HAP-1 (cell line): ENCODE measurements around the gene AGO3.

Experiments
- DNase-seq, 2 experiments: peaks; one replicate each; pipeline ENCODE4 v3.0.0-alpha.2; 2016 to 2020; ENCODE audit warnings: low spot score in 2 of 2
- H3K27me3 ChIP-seq: fragments of 250-450 bp; sonication (Bioruptor Pico); 2 replicates; pipeline ENCODE4 v1.5.1; 2020; ENCODE audit warnings: low read depth, mild to moderate bottlenecking, moderate library complexity
- H3K36me3 ChIP-seq: fragments of 250-450 bp; sonication (Bioruptor Pico); replicated peaks from 2 replicates; pipeline ENCODE4 v1.5.1; 2020; ENCODE audit warnings: mild to moderate bottlenecking
- H3K4me1 ChIP-seq: fragments of 250-450 bp; sonication (Bioruptor Pico); 2 replicates; pipeline ENCODE4 v1.5.1; 2020; ENCODE audit warnings: mild to moderate bottlenecking
- H3K4me3 ChIP-seq: fragments of 250-450 bp; sonication (Bioruptor Pico); 2 replicates; pipeline ENCODE4 v1.5.1; 2020; ENCODE audit warnings: mild to moderate bottlenecking, moderate library complexity
- H3K9me3 ChIP-seq: fragments of 250-450 bp; sonication (Bioruptor Pico); 2 replicates; pipeline ENCODE4 v1.5.1; 2020; ENCODE audit warnings: mild to moderate bottlenecking, moderate library complexity
- in situ Hi-C: fragments of 300-500 bp; cut with MboI; formaldehyde crosslinking; loops from 3 replicates; pipeline ENCODE4 v1.14.3; 2020; ENCODE audit warnings: low sequenced_read_pairs, inconsistent platforms, mixed read lengths

AGO3 gene

GRCh38 chr1:35894183-35894582 is 36.7 kb upstream of the AGO3 start:
- Histone ChIP-seq H3K9me3 (no peaks in the 10 kb centered on the region), H3K27me3 (no peaks in the 10 kb centered on the region), H3K4me3 (no peak overlapping the region), H3K36me3 (peaks cover 80% of the 10 kb centered on the region), H3K4me1 (no peaks in the 10 kb centered on the region)
- in situ Hi-C loops, result no loop called here
- no peak for DNase-seq

- in situ Hi-C loops, result no loop called here
- H3K36me3 ChIP-seq, result peaks cover 83% of the 10 kb centered on the region
- no peak for DNase-seq
- no peak overlapping the region for H3K4me3 ChIP-seq
- H3K9me3 ChIP-seq, result no peaks in the 10 kb centered on the region
- no peaks in the 10 kb centered on the region for H3K4me1 ChIP-seq
- H3K27me3 ChIP-seq, result no peaks in the 10 kb centered on the region
These were observed 36.2 kb upstream of the AGO3 start for GRCh38 chr1:35894656-35895055.

GRCh38 chr1:35899941-35900340 is 31.0 kb upstream of the AGO3 start:
- Histone ChIP-seq H3K36me3 (peaks cover 54% of the 10 kb centered on the region), H3K4me3 (no peak overlapping the region), H3K4me1 (no peaks in the 10 kb centered on the region), H3K9me3 (no peaks in the 10 kb centered on the region), H3K27me3 (no peaks in the 10 kb centered on the region)
- in situ Hi-C loops, result no loop called here
- no peak for DNase-seq

- in situ Hi-C loops, result no loop called here
- Histone ChIP-seq H3K27me3 (no peaks in the 10 kb centered on the region), H3K36me3 (peaks cover 43% of the 10 kb centered on the region), H3K4me1 (no peaks in the 10 kb centered on the region), H3K9me3 (no peaks in the 10 kb centered on the region), H3K4me3 (no peak overlapping the region)
- no peak for DNase-seq
These were observed 29.7 kb upstream of the AGO3 start for GRCh38 chr1:35901235-35901634.

GRCh38 chr1:35902671-35903070 is 28.2 kb upstream of the AGO3 start:
- in situ Hi-C loops, result no loop called here
- peaks cover 42% of the 10 kb centered on the region for H3K36me3 ChIP-seq

GRCh38 chr1:35914717-35915116 is 16.2 kb upstream of the AGO3 start:
- H3K36me3 ChIP-seq, result peaks cover 69% of the 10 kb centered on the region

More at GRCh38 chr1:35902671-35903070, 28.2 kb upstream of the AGO3 start:
- Histone ChIP-seq H3K27me3 (no peaks in the 10 kb centered on the region), H3K9me3 (no peaks in the 10 kb centered on the region), H3K4me1 (no peaks in the 10 kb centered on the region), H3K4me3 (no peak overlapping the region)
- no peak for DNase-seq

GRCh38 chr1:35915693-35916092 is 15.2 kb upstream of the AGO3 start:
- in situ Hi-C loops, result no loop called here
- Histone ChIP-seq H3K27me3 (no peaks in the 10 kb centered on the region), H3K4me1 (peaks cover 18% of the 10 kb centered on the region), H3K9me3 (no peaks in the 10 kb centered on the region), H3K4me3 (no peak overlapping the region), H3K36me3 (peaks cover 64% of the 10 kb centered on the region)
- DNase-seq, result peak; percentile 64 to 92

More at GRCh38 chr1:35914717-35915116, 16.2 kb upstream of the AGO3 start:
- no peaks in the 10 kb centered on the region for H3K27me3 ChIP-seq
- peak; percentile 55 to 94 for DNase-seq
- no peaks in the 10 kb centered on the region for H3K9me3 ChIP-seq
- in situ Hi-C loops, result no loop called here
- peaks cover 18% of the 10 kb centered on the region for H3K4me1 ChIP-seq
- no peak overlapping the region for H3K4me3 ChIP-seq

- Histone ChIP-seq H3K9me3 (no peaks in the 10 kb centered on the region), H3K36me3 (peaks cover 24% of the 10 kb centered on the region), H3K4me3 (no peak overlapping the region), H3K27me3 (no peaks in the 10 kb centered on the region), H3K4me1 (no peaks in the 10 kb centered on the region)
- in situ Hi-C loops, result no loop called here
- DNase-seq, result no peak
These were observed 7.1 kb upstream of the AGO3 start for GRCh38 chr1:35923791-35924221.

GRCh38 chr1:35924838-35925237 is 6.1 kb upstream of the AGO3 start:
- Histone ChIP-seq H3K9me3 (no peaks in the 10 kb centered on the region), H3K36me3 (peaks cover 14% of the 10 kb centered on the region), H3K4me1 (no peaks in the 10 kb centered on the region), H3K27me3 (no peaks in the 10 kb centered on the region), H3K4me3 (no peak overlapping the region)
- DNase-seq, result no peak
- in situ Hi-C loops, result no loop called here

- H3K9me3 ChIP-seq, result no peaks in the 10 kb centered on the region
- no peak overlapping the region for H3K4me3 ChIP-seq
- in situ Hi-C loops, result no loop called here
- no peak for DNase-seq
- H3K4me1 ChIP-seq, result no peaks in the 10 kb centered on the region
- H3K36me3 ChIP-seq, result peaks cover 13% of the 10 kb centered on the region
- H3K27me3 ChIP-seq, result no peaks in the 10 kb centered on the region
These were observed 5.2 kb upstream of the AGO3 start for GRCh38 chr1:35925741-35926140.

GRCh38 chr1:35927472-35927871 is 3.4 kb upstream of the AGO3 start:
- in situ Hi-C loops, result no loop called here
- no peak for DNase-seq
- H3K4me1 ChIP-seq, result no peaks in the 10 kb centered on the region
- no peaks in the 10 kb centered on the region for H3K27me3 ChIP-seq
- H3K9me3 ChIP-seq, result no peaks in the 10 kb centered on the region
- no peak overlapping the region for H3K4me3 ChIP-seq
- peaks cover 8% of the 10 kb centered on the region for H3K36me3 ChIP-seq

- peaks cover 8% of the 10 kb centered on the region for H3K4me1 ChIP-seq
- H3K36me3 ChIP-seq, result peaks cover 4% of the 10 kb centered on the region; the same call in 1 of the 2 replicates
- H3K9me3 ChIP-seq, result no peaks in the 10 kb centered on the region
- DNase-seq, result peak; percentile 56 to 62
- in situ Hi-C loops, result no loop called here
- peak overlapping the region; percentile 81 for H3K4me3 ChIP-seq
- H3K27me3 ChIP-seq, result no peaks in the 10 kb centered on the region
These were observed 944 bp upstream of the AGO3 start for GRCh38 chr1:35929730-35930592.

GRCh38 chr1:35931446-35932157 is 697 bp downstream of the AGO3 start:
- Histone ChIP-seq H3K4me1 (peaks cover 17% of the 10 kb centered on the region), H3K9me3 (no peaks in the 10 kb centered on the region), H3K27me3 (no peaks in the 10 kb centered on the region), H3K36me3 (no peaks in the 10 kb centered on the region; the same call in 1 of the 2 replicates), H3K4me3 (peak overlapping the region; percentile 81)
- in situ Hi-C loops, result no loop called here
- peak in 1 of 2 experiments; percentile 35 for DNase-seq

GRCh38 chr1:35932158-35932636 is 1.3 kb downstream of the AGO3 start:
- H3K36me3 ChIP-seq, result no peaks in the 10 kb centered on the region
- H3K27me3 ChIP-seq, result no peaks in the 10 kb centered on the region
- DNase-seq, result no peak
- H3K4me1 ChIP-seq, result peaks cover 17% of the 10 kb centered on the region
- in situ Hi-C loops, result no loop called here
- H3K9me3 ChIP-seq, result no peaks in the 10 kb centered on the region
- H3K4me3 ChIP-seq, result peak overlapping the region; percentile 81
